OCI-LY1 (cell line): ENCODE measurements around the gene LRRC31.

Experiments used
- EZH2 ChIP-seq: fragments of 200-600 bp; sonication (generic), shearing (Covaris generic); IDR thresholded peaks from 2 replicates; pipeline ENCODE4 v1.8.0; 2017; ENCODE audit warnings: borderline replicate concordance, mixed run types, mild to moderate bottlenecking, antibody characterized with exemption, low read length, moderate library complexity, mixed read lengths
- TF ChIP-seq, protein P1 (sequence below): fragments of 200-600 bp; sonication (generic), shearing (Covaris generic); IDR thresholded peaks from 2 replicates; pipeline ENCODE4 v1.5.1; 2017; ENCODE audit warnings: mild to moderate bottlenecking, antibody characterized with exemption, low read length, moderate library complexity, mixed read lengths

DNA sequence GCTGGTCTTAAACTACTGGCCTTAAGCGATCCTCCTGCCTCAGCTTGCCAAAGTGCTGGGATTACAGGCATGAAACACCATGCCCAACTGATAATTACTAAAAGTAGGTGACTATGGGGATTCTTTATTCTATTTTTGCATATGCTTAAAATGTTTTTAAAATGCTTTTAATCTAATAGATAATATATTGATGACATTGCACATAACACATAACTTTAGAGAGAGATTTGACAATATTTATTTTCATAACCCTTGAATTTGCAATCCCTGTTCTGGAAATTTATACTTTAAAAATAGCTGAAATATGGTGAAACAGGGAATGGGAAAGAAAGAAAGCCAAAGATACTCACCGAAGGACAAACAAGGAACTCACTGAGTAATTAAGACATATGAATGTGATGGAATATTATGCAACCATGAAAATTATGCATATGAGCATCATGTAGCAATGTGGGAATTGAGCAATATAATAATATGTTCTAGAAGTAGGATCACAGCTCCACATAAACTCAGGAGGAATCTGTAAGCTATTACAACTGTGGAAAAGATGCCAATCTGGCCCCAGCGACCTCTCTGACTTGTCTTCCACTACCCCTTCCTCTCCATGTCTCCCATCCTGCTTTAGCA lies 2.0 kb downstream of the LRRC31 start:
- TF ChIP-seq, protein P1, sequence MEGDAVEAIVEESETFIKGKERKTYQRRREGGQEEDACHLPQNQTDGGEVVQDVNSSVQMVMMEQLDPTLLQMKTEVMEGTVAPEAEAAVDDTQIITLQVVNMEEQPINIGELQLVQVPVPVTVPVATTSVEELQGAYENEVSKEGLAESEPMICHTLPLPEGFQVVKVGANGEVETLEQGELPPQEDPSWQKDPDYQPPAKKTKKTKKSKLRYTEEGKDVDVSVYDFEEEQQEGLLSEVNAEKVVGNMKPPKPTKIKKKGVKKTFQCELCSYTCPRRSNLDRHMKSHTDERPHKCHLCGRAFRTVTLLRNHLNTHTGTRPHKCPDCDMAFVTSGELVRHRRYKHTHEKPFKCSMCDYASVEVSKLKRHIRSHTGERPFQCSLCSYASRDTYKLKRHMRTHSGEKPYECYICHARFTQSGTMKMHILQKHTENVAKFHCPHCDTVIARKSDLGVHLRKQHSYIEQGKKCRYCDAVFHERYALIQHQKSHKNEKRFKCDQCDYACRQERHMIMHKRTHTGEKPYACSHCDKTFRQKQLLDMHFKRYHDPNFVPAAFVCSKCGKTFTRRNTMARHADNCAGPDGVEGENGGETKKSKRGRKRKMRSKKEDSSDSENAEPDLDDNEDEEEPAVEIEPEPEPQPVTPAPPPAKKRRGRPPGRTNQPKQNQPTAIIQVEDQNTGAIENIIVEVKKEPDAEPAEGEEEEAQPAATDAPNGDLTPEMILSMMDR = no peak
- no peak for TF ChIP-seq EZH2
